Measurements from ENCODE around the gene ZNF408.

- no peak for TF ChIP-seq CTCF (optimal IDR thresholded peaks at IDR 0.05 in 1 of 3, IDR thresholded peaks at IDR 0.05 in 1 of 3, conservative IDR thresholded peaks at IDR 0.05 in 1 of 3; ENCODE audit: extremely low read depth in 1 of 3, insufficient read depth in 2 of 3, low read length in 3 of 3)
- TF ChIP-seq EZH2 (IDR thresholded peaks at IDR 0.05; ENCODE audit: low read length), result no peak
Observed at GRCh38 chr11:46680164-46680760, 20.6 kb upstream of the ZNF408 start.

All from keratinocyte (primary cell).